Stimulated activated CD8-positive, alpha-beta memory T cell treated with anti-CD3 and anti-CD28 coated beads, Interleukin-4, amount 100 ng/mL, for 48 hours (primary cell): Measurements from ENCODE around the gene WDR48.

Experiments used
- DNase-seq: peaks from one replicate; pipeline ENCODE4 v3.0.0-alpha.2; 2020

WDR48 gene

GRCh38 chr3:39125841-39126500, 74.2 kb downstream of the WDR48 start:
- no peak for DNase-seq

GRCh38 chr3:39126532-39127071, 74.8 kb downstream of the WDR48 start:
- no peak for DNase-seq

DNA sequence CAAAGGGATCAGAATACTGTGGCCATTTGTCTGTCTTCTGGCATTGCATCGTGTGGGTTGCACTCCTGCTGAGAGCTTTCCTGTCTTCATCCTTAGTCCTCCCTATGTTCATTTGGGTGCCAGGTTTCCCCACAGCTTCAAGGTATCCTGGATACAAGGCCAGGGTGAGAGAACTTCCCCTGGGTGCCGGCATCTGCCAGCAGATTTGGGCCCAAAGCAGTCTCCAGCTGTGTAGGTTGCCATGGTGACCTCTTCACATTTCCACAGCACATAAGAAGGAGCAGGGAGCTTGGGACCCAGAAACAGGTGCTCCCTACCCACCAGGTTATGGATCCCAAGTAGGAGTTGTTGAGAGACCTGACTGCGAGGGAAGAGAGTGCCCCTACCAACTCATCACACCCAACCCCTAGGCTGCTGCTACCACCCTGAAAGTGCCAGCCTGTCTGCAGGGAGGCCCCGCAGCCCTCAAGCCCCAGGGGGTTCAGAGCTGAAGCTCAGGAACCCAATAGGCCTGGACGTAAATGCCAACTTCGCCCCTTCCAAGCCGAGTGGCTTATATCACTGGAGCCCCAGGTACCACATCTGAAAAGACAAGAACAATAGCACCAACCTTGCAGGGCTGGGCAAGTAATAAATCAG, 75.6 kb downstream of the WDR48 start:
- no peak for DNase-seq

- no peak for DNase-seq
Observed at GRCh38 chr3:39127908-39128304, 76.1 kb downstream of the WDR48 start.

- no peak for DNase-seq
Observed at GRCh38 chr3:39128951-39129350, 77.1 kb downstream of the WDR48 start.

DNA sequence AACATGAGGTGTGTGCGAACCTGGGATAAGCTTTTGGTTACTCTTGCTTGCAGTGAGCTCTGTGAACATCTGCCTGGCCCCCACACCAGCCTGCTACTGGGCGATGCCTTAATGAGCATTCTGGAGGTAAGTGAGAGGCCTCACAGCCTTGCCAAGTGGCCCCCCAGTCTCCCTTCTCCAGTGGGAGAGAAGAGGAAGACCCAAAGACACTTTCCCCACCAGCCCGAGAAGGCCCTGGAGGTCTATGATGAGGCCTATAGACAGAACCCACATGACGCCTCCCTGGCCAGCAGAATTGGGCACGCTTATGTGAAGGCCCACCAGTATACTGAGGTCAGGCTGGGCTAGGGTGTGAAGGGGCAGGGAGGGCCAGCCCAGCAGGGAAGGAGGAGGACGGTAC, 78.2 kb downstream of the WDR48 start:
- no peak for DNase-seq

DNA sequence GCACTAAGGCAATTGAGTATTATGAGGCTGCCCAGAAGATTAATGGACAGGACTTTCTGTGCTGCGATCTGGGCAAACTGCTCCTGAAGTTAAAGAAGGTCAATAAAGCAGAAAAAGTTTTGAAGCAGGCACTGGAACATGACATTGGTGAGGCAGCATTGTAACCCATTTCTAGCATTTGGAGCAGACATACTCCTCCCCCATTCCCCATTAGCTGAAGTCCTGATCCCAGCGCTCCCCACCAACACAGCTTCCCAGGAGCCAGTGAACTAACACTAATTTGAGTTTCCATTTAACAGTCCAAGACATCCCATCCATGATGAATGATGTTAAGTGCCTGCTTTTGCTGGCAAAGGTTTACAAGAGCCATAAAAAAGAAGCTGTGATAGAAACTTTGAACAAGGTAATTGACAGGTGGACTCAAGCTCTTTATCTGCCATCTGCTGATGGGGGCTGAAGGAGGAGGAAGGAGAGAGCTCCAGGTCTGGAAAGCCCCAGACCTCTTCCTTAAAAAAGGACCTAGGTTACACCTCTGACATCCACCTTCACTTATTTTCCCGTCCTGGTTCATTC, 79.0 kb downstream of the WDR48 start:
- no peak for DNase-seq

GRCh38 chr3:39132096-39133092, 80.6 kb downstream of the WDR48 start:
- no peak for DNase-seq

DNA sequence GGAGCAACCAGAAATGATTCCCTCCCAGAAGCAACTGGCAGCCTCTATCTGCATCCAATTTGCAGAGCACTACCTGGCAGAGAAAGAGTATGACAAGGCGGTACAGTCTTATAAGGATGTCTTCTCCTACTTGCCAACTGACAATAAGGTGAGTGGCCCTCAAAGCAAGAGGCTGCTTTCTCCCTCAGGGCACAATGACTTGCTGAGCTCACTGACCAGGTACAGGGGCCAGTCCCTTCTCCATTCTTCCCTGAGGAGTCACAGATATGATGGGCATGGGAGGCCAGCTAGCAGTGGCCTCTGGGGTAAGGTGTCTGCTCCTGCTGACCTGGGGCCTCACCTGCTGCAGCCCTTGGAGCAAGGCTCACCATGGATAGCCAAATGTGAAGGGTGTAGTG, 81.3 kb downstream of the WDR48 start:
- DNase-seq = no peak

GRCh38 chr3:39133822-39134221, 82.0 kb downstream of the WDR48 start:
- DNase-seq = no peak

DNA sequence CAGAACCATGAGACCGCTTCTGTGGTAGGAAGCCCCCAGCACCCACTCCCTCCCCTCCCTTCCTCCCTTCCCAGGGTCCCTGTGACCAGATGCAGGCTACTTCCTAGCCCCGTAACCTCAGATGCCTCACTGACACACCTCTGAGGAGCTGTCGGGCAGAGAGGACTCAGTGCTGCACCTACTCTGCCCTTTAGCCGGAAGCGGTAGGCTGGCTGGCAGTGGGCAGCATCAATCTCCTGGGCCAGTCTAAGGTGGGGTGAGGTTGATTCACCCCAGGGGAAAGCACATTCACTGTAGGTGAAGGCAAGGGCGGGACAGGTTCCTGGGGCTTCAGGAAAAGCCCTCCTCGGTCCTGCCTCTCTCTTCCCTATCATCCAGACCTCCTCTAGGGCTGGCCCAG, 82.5 kb downstream of the WDR48 start:
- no peak for DNase-seq

DNA sequence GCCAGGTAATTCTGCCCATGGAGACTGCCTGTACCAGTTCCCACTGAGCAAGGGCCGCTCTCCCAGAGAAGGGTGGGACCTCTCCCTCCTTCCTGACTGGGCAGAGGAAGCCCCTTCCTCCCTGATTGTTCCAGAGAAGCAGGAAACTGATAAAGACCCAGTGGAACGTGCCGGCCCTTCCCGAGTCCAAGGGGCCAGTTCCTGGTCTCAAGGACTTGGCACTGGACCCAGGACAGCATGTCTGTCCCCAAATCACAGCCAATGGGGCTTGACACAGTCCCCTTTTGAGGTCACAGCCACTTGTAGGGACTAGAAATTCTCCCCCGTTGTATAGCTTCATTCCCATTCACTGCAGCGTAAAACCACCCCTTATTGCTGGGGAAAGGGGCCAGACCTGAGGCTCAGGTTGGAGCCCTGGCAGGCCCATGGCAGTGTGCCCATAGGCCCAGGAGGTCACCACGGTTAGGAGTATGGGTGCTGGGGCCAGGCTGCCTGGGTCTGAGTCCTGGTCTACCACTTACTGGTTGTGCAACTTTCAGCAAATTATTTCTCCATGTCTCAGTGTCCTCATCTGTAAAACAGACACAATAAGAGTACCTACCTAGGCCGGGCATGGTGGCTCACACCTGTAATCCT, 83.5 kb downstream of the WDR48 start:
- no peak for DNase-seq

- DNase-seq = no peak
Observed at GRCh38 chr3:39136533-39137434, 85.0 kb downstream of the WDR48 start.

GRCh38 chr3:39137435-39137936, 85.7 kb downstream of the WDR48 start:
- no peak for DNase-seq

GRCh38 chr3:39137991-39138803, 86.4 kb downstream of the WDR48 start:
- no peak for DNase-seq

DNA sequence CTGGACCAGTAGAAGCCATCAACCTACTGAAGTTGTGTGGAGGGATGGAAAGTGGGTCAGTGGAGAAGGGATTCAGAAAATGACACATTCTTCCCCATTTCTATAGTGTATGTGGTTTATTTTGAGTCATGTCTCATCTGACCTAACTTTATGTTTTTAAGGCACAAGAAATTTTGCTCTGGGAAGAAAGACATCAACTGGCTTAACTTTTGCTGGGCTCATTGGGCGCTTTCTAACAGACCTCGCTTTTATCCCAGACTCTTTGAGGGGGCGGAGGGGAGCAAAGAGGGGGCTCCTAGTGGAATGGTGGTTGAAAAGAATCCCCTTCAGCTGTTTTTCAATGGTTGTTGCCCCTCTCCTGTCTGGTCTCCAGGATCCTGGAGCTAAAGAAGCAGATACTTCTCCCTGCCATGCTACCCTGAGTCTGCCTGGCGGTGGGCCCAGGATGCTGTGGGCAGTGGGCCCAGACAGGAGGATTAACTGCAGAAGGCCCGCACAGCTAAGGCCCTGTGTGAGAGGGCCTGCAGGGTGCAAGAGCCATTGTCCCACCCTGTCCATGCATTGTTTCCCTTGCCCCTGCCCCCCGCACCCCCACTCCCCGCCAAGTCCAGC, 87.1 kb downstream of the WDR48 start:
- DNase-seq = no peak

GRCh38 chr3:39139442-39139841, 87.6 kb downstream of the WDR48 start:
- DNase-seq = no peak

- no peak for DNase-seq
Observed at GRCh38 chr3:39140341-39140971, 88.6 kb downstream of the WDR48 start.
